HG03378 (cell line): ENCODE data around the gene TGIF2.

ENCODE experiments used
- ATAC-seq: cut with Tn5 transposase; IDR thresholded peaks from one replicate; pipeline ENCODE4 v1.9.1; 2021; ENCODE audit warnings: mild to moderate bottlenecking, moderate library complexity; ENCODE audit not compliant: unreplicated experiment

The TGIF2 gene

DNA sequence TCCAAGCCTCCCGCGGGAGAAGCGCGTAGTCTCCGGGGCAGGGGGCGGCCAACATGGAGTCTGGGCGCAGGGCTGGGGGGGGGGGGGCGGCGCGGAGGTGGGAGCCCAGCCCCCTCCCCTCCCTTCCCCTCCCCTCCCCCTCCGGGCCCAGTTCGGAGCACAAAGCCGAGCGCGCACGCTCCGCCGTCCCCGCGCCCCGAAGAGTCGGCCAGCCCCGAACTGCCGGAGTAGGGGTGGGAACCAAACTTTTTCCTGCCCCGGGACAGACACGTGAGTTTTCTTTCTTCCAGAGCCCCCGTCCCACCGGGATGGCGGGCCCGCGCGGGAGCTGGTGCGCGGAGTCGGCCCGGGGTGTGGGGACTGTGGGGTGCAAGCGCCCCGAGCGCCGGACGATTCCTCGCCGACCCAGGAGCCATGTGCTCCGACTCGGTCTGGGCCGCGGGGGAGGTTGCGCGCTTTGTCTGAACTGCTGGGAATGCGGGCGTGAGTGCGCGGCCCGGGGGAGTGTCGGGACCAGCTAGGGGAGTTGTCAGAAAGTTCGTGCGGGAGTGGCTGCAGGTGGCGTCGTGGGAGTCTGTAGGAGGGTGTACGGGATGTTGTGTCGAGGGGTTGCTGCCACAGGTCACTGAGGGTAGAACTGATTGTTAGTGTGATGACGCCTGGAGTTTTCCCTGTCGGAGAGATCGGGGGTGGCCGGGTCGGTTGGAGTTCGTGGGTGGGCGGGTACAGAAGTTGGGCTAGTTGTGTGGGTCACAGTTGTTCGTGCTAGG is 1.2 kb downstream of the TGIF2 start:
- ATAC-seq = no peak

DNA sequence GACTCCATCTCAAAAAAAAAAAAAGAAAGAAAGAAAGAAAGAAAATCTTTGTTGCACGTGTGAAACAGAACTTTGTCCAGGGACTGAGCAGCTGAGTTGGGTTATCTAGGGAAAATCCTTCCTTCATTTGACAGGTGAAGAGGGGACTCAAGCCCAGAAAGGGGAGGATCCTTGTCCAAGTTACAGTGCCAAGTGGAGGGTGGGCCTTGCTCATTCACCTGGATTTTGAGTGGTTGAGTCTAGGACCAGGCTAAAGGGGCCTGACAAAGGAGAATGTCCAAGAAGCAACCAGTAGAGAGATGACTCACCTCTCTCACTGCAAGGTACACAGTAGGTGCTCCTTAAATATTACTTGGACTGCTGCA is 2.7 kb downstream of the TGIF2 start:
- no peak for ATAC-seq

- no peak for ATAC-seq
Measured at GRCh38 chr20:36578356-36579041, 5.1 kb downstream of the TGIF2 start.

GRCh38 chr20:36579996-36580545 is 6.7 kb downstream of the TGIF2 start:
- no peak for ATAC-seq

DNA sequence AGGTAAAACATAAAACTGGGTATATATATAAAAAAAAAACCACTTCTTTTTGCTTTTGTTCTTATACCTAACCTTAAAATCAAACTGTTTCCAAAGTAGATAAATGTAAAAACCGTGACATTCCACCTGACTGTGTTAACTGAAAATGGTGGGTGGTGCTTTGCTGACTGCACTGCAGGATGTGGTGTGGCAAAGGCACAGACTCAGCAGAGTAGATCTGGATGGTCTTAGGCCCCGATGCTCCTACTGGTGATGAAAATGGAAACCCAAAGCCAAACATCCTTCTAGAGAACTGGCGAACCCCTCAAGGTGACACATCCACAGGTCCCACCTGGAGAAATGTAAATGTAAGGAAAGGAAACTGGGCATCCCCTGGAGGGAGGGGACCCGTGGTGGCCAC is 8.9 kb downstream of the TGIF2 start:
- no peak for ATAC-seq

GRCh38 chr20:36582821-36583220 is 9.4 kb downstream of the TGIF2 start:
- no peak for ATAC-seq

DNA sequence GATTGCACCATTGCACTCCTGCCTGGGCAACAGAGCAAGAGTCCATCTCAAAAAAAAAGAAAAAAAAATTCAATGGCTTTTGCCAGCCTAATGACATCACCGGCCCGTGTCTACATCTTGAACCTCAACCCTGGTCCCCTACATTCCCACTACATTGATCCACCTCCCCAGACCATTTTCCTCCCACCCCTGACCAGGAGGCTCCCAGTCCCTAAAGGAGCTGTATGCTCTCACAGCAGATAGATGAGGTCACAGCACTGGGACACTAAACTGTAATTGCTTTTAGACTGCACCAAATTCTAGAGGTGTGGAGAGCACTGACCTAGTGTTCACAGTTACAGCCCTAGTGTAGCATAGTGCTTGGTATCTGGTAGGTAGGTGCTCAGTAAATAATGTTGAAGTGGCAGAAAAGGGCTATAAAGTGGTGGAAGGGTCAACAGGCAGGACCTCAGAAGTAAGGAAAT is 10.7 kb downstream of the TGIF2 start:
- no peak for ATAC-seq

DNA sequence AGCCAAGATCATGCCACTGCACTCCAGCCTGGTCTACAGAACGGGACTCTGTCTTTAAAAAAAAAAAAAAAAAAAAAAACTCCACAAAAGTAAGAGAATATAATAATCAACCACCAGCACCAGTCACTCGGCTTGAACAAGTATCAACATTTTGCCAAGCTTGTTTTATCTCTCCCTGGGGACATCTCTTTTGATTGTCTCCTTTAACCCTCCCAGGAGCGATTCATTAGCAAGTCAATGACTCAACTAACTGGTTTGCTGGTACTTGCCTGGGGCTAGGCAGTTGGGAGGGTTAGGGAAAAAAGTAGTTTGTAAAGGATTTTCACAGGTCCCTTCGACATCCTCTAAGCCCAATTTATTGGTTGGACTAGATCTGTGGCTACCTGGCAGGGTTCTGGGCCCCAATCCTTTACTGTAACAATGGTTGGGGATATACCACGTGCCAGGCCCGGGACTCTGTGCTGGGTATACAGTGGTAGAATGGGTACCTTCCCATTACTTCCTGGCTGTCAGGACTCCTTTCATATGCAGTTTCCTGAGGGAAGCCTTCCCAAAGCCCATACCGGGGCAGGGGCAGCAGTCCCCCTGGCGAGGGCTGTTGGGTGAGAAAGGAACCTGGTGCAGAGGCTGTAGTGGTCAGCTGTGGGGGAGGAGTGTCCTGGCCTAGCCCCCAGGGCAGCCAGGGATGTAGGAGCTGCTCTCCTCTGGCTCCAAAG is 12.2 kb downstream of the TGIF2 start:
- ATAC-seq = no peak

- ATAC-seq = no peak
Measured at GRCh38 chr20:36587388-36588070, 14.1 kb downstream of the TGIF2 start.

- no peak for ATAC-seq
Measured at GRCh38 chr20:36591281-36591680, 17.9 kb downstream of the TGIF2 start.

- no peak for ATAC-seq
Measured at GRCh38 chr20:36591854-36592641, 18.7 kb downstream of the TGIF2 start.

- ATAC-seq = no peak
Measured at GRCh38 chr20:36593347-36593929, 20.0 kb downstream of the TGIF2 start.

- no peak for ATAC-seq
Measured at GRCh38 chr20:36599912-36600345, 26.5 kb downstream of the TGIF2 start.

DNA sequence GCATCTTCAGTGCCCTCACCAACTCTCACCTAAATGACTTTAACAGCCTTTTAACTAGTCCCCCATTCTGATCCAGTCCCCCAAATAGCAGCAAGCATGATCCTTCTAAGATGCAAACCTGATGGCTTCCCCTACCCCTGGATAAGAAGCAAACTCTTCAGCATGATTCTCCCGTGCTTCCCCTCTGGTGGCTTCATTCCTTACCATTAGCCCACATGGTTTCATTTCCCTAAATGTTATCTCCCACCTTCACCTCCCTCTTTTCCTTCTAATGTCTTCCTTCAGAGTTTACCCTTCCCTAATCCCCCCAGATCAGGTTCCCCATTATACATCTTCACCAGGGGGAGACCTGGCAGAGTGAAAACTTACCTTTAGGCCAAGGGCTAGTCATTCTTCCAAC is 28.1 kb downstream of the TGIF2 start:
- ATAC-seq = no peak

GRCh38 chr20:36604952-36605398 is 31.6 kb downstream of the TGIF2 start:
- peak; percentile 34 for ATAC-seq

- ATAC-seq = peak; percentile 78
Measured at GRCh38 chr20:36605399-36606157, 32.2 kb downstream of the TGIF2 start, which contains the start of gene RAB5IF. Gene RAB5IF, plus strand, starts transcription at chr20:36605779. Its CDS starts 173 bp downstream, at chr20:36605952.

DNA sequence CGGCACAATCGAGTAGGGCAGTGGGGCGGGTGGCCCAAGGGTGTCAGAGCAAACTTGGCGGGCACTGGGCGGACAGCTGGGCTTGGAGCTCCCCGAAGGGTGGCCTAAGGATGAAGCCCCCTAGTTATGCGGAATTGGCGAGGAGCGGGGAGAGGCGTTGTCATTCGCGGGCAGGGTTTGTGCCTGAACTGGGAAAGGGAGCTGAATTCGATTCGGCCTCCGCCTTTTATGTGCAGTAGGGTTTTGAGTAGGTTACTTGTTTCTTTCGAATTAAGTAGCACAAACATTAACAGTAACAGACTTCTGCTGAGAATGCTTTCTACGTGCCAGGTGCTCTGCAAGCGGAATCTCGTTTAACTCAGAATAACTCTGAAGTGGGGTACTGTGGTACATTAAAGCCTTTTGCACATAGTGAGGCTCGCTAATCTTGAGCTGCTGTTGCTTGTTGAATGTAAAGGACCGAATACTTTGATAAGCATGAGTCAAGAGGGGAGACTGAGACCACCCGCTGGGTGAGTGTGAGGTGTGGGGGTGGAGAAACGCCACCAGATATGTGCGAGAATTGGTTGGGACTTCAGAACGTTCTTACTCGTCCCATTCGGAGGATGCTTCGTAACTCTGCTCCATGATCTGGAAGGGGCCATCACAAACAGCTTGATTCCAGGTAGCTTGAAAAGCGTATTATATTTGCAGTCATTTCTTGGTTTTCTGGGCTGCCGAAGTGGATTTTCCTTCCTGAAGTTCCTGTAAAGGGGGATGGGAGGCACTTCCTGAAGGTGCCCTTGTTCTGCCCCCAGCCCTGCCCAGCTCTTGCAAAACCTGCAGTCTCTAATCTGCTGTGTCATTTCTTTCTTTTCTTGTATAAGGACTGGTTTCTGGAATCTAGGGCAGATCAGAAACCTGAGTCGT is 33.0 kb downstream of the TGIF2 start:
- ATAC-seq = no peak
